ENCODE results near the gene HDAC5. TPM values are rescaled to one million over a fixed set of nuclear protein-coding genes. Genes with fewer than 3 reads are reported as not detected.

Gene HDAC5
- total and polyA plus RNA-seq, 4 donors, result 29.6 to 77.4 (median 36.4) TPM

DNA sequence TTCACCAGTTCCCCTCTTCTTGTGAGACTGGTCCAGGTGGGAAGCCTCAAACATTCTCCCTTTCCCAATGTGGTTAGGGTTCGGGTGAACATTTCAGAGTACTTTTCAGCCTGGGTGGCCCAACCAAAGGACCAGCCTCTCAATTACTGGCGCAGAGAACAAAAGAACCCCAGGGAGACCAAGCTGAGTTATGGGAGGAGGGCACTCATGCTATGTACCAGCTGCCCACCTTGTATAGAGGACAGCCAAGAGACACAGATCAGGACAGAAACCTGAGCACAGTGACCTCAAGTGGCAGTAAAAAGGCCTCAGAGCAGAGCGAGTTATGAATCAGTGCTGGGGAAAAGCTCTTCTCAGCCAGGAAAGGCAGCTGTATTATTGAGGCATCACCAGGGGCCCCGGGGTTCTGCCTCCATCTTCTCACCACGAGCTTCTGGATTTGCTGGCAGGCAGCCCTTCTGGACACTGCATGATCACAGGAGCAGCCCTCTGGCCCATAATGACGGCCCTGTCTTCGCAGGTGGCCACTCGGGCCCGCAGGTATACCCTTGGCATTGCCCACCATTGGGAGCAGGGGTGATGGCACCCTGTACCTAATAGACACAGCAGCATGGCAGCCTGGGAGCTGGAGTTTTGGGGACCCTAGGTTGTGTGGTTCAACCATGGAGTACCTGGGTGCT lies 49.1 kb downstream of the HDAC5 start:
- Histone ChIP-seq H3K36me3 (ENCODE audit: control insufficient read depth in 4 of 4, insufficient read depth in 4 of 4, low read length in 4 of 4) (peaks cover 17 to 49% (median 25%) of the 10 kb centered on the region in 4 donors), H3K27me3 (ENCODE audit: control insufficient read depth in 3 of 3, insufficient read depth in 3 of 3, low read length in 2 of 3) (no peaks in the 10 kb centered on the region), H3K27ac (ENCODE audit: low read depth in 1 of 2, low read length in 1 of 2) (no peak overlapping the region), H3K9me3 (ENCODE audit: control insufficient read depth in 4 of 4, insufficient read depth in 3 of 4, low read length in 3 of 4) (no peaks in the 10 kb centered on the region), H3K4me1 (ENCODE audit: control insufficient read depth in 5 of 5, insufficient read depth in 5 of 5, low read length in 5 of 5) (peaks cover 4 to 23% (median 7%) of the 10 kb centered on the region in 5 donors), H3K4me3 (no peak overlapping the region), H3K9ac (ENCODE audit: insufficient read depth in 1 of 2, low read length in 2 of 2) (peak overlapping the region in 1 of 2 donors; percentile 13)
- 84 to 91% methylated on average over 9 of the region's 9 CpGs for WGBS, 2 donors
- TF ChIP-seq CTCF (IDR thresholded peaks at IDR 0.05; ENCODE audit: control extremely low read depth, extremely low read depth), result no peak
- DNase-seq (peak in 2 of 3 donors; percentile 26 to 48), ATAC-seq (ENCODE audit: insufficient read depth, low FRiP score) (no peak)

GRCh38 chr17:44071772-44072171 lies 51.7 kb downstream of the HDAC5 start:
- Histone ChIP-seq H3K9me3 (ENCODE audit: control insufficient read depth in 4 of 4, insufficient read depth in 3 of 4, low read length in 3 of 4) (no peaks in the 10 kb centered on the region), H3K4me1 (ENCODE audit: control insufficient read depth in 5 of 5, insufficient read depth in 5 of 5, low read length in 5 of 5) (peaks cover 4 to 32% (median 9%) of the 10 kb centered on the region in 5 donors), H3K27me3 (ENCODE audit: control insufficient read depth in 3 of 3, insufficient read depth in 3 of 3, low read length in 2 of 3) (no peaks in the 10 kb centered on the region), H3K36me3 (ENCODE audit: control insufficient read depth in 4 of 4, insufficient read depth in 4 of 4, low read length in 4 of 4) (peaks cover 4 to 24% (median 18%) of the 10 kb centered on the region in 4 donors), H3K27ac (ENCODE audit: low read depth in 1 of 2, low read length in 1 of 2) (peak overlapping the region; percentile 3 to 5), H3K9ac (ENCODE audit: insufficient read depth in 1 of 2, low read length in 2 of 2) (peak overlapping the region in 1 of 2 donors; percentile 94), H3K4me3 (no peak overlapping the region)
- no peak for DNase-seq
- no peak for TF ChIP-seq CTCF (IDR thresholded peaks at IDR 0.05; ENCODE audit: control extremely low read depth, extremely low read depth)
- no peak for ATAC-seq (ENCODE audit: insufficient read depth, low FRiP score)
- WGBS, 2 donors, result 33 to 37% methylated on average over 2 of the region's 2 CpGs

- Histone ChIP-seq H3K36me3 (ENCODE audit: control insufficient read depth in 4 of 4, insufficient read depth in 4 of 4, low read length in 4 of 4) (peaks cover 0 to 19% (median 14%) of the 10 kb centered on the region in 4 donors), H3K4me1 (ENCODE audit: control insufficient read depth in 5 of 5, insufficient read depth in 5 of 5, low read length in 5 of 5) (peaks cover 4 to 31% (median 9%) of the 10 kb centered on the region in 5 donors), H3K4me3 (peak overlapping the region; percentile 57), H3K9ac (ENCODE audit: insufficient read depth in 1 of 2, low read length in 2 of 2) (peak overlapping the region; percentile 86 to 94), H3K9me3 (ENCODE audit: control insufficient read depth in 4 of 4, insufficient read depth in 3 of 4, low read length in 3 of 4) (no peaks in the 10 kb centered on the region), H3K27ac (ENCODE audit: low read depth in 1 of 2, low read length in 1 of 2) (peak overlapping the region; percentile 93 to 94), H3K27me3 (ENCODE audit: control insufficient read depth in 3 of 3, insufficient read depth in 3 of 3, low read length in 2 of 3) (no peaks in the 10 kb centered on the region)
- DNase-seq, result no peak
- WGBS, 2 donors, result 5% methylated on average over 3 of the region's 3 CpGs
- TF ChIP-seq CTCF (IDR thresholded peaks at IDR 0.05; ENCODE audit: control extremely low read depth, extremely low read depth), result no peak
- ATAC-seq (ENCODE audit: insufficient read depth, low FRiP score), result no peak
These were observed 52.3 kb downstream of the HDAC5 start for GRCh38 chr17:44071198-44071520.

Measured in lung (tissue), 12 donors.